AG09309 (cell line): ENCODE measurements around the gene GPX8.

Source experiments
- DNase-seq: peaks from one replicate; pipeline ENCODE4 v3.0.0-alpha.2; 2010; ENCODE audit warnings: low read depth
- H3K4me3 ChIP-seq: 2 replicates; pipeline ENCODE4 v1.5.1; 2011; ENCODE audit warnings: mild to moderate bottlenecking, low read depth, low read length, moderate library complexity; ENCODE audit not compliant: control insufficient read depth
- TF ChIP-seq, protein P1 (sequence below): IDR thresholded peaks from 2 replicates; pipeline ENCODE4 v1.5.1; 2011; ENCODE audit warnings: mild to moderate bottlenecking, low read depth, low read length, inconsistent platforms; ENCODE audit not compliant: insufficient read depth, control insufficient read depth; ENCODE audit errors: missing control alignments

Gene GPX8

DNA sequence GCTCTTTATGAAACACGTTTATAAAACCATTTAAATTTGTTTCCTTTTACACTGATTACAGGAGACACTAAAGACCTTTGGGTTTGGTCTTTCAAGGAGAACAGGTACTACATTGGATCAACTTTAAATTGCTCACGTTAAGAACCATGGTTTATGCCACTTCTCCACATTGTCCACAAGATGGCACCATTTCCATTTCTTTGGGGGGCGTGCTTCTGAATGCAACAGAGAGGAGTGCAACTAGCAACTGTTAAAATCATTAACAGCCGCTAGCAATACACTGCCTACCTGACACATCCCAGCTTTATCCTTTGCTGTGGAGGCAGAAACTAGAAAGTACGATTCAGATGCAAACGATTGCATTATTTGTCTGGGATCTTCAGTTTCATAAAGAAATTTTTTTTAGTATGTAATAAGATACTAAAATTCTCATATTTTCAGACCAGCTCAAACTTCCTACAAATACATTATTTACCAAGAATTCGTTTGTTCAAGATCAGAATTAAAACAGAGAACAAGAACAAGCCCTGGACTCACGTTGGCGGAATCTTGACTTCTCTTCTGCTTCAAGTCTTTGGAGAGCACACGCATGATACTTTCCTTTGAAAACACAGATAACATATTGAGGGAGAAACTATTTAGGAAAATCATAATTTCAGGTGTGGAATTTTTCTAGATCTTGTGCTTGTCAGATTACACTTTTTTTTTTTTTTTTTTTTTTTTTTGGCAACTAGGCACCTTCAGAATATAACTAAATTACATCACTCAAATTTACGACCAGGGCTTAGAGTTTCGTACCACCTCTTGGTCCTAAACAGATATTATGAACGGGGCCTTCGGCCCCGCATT, 12.3 kb downstream of the GPX8 start:
- DNase-seq, result no peak
- peak overlapping the region; percentile 72 for H3K4me3 ChIP-seq
- TF ChIP-seq, protein P1, sequence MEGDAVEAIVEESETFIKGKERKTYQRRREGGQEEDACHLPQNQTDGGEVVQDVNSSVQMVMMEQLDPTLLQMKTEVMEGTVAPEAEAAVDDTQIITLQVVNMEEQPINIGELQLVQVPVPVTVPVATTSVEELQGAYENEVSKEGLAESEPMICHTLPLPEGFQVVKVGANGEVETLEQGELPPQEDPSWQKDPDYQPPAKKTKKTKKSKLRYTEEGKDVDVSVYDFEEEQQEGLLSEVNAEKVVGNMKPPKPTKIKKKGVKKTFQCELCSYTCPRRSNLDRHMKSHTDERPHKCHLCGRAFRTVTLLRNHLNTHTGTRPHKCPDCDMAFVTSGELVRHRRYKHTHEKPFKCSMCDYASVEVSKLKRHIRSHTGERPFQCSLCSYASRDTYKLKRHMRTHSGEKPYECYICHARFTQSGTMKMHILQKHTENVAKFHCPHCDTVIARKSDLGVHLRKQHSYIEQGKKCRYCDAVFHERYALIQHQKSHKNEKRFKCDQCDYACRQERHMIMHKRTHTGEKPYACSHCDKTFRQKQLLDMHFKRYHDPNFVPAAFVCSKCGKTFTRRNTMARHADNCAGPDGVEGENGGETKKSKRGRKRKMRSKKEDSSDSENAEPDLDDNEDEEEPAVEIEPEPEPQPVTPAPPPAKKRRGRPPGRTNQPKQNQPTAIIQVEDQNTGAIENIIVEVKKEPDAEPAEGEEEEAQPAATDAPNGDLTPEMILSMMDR, result peak; percentile 82

DNA sequence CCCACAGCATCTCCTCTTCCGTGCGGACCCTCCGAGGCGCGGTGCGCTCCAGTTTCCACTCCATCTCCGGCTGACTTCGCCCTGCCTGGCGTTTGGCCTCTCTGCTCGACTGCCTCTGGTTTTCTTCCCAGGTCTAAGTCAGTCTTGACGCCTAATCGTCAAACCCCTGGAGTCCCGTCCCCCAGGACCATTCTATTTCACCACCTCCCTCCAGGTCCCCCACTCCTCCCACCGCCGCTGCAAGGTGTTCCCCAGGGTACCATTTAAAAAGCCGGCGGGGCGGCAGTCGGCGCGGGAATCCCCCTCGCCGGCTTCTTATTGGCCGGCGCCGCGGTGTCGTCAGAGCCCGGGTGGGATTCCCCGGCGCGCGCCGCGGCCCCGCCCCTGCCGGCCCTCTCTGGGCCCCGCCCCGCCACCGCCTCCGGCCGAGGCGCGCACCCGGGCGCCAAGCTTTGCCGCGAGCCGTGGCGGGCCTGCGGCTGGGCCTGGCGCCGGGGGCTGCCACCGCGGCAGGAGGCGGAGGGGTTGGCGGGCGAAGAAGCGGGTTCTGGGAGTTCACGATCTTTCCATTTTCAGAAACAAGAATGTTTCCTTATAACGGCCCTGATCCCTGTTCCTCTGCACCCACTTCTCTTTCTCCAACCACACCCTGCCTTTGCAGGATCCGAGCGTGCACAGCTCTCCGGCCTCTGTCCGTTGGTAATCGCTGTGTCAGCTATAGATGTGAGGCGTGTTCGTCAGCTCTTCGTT, 13.1 kb downstream of the GPX8 start, which contains the start of gene CDC20B:
CDC20B (minus strand) TSS at position 241 of the 750 bp plus-strand sequence; CDS start at position 64, 177 bp downstream.
- no peak for DNase-seq
- TF ChIP-seq, protein P1, result no peak
- peak within 1 kb of the TSS; percentile 72 for H3K4me3 ChIP-seq

DNA sequence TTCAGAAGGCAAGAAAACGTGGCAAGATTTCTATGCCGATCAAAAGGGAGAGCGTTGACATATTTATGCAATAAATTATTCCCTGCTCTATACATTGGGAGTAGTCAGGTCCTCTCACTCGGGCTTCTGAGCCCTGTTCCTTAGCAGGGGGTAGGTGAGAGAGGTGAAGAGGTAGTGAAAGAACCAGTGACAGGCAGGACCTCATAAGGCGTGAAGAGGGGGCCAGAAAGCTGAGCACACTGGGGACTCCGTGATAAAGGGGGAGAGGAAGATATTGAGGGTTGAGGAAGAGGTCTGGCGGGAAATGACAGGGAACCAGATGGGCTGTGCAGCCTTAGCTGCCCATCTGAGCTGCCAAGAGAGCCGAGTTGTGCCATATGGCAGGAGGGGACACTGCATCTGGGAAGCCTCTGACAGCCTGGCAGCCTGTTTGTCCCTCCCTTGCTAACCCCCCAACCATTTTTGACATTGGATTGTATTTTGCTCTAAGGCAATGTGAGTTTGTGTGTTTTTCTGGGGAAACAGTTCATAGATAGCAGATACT, 13.8 kb downstream of the GPX8 start:
- TF ChIP-seq, protein P1, result no peak
- peak overlapping the region; percentile 42 for H3K4me3 ChIP-seq
- DNase-seq, result no peak

DNA sequence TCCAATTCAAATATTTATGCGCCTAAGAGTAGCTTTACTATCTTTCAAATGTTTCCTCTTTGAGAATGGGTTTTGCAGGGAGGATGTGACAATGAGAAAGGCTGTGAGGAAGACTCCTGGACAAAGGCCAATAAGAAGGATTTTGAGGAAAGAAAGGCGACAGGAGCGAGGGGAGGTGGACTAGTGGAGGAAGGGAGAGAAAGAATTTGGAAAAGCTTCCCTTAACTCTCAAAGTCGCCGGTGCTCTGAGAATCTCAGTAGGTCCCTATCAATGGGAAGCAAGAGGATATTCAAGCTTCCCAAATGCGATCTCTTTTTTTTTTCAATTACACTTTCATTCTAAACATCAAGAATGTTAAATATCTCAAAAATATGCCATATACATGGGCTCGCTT, 15.8 kb downstream of the GPX8 start:
- TF ChIP-seq, protein P1, result no peak
- no peak for DNase-seq

DNA sequence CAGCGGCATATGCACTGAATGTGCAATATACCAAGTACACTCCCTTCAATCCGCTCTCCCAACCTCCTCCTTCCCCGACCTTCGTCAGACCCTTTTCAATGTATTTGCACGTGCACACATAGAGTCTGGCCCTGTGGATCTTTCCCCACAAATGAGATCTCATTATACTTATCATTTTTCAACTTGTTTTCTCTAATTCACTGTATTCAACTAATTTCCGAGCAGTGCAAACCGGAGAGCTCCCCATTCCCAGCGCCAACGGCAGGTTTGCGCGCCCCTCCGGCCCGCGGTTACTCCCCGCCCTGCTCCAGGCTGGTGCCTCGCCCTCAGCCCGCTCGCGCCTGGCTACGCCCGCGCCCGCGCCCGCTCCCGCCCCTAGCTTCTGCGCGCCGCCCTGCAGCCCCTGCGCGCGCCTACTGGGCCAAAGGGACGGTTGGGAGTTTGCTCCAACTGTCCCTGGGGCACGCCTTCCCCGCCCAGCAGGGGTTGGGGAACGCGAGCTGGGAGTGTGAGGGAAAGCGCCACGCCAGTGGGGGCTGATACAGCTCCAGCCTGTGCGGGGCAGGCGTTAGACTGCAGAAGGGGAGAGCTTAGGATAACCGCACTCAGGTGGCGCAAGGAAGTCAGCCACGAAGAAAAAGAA, 16.3 kb downstream of the GPX8 start:
- H3K4me3 ChIP-seq, result peak overlapping the region; percentile 46
- DNase-seq, result no peak
- TF ChIP-seq, protein P1, result peak; percentile 7

More for the DNA sequence above, 15.8 kb downstream of the GPX8 start:
- no peak overlapping the region; the same call in none of the 2 replicates for H3K4me3 ChIP-seq

DNA sequence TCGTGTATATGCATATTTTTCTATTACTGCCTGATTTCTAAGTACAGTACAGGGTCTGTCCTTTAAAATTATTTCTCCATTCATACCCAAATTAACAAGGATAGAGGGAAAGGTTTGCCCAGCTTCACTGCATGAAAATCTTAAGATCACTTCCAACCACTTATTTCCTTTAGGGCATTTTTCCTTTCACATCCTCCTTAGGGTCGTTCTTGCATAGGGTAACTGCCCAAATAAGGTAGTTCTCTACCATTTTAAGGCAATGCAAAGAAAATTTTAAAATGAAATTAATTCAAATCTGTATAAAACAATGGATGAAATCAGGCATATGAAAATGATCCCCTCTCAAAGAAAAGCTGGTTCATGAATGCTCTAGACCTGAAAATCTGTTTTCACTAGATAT, 17.1 kb downstream of the GPX8 start:
- no peak overlapping the region for H3K4me3 ChIP-seq
- DNase-seq, result no peak

More for the DNA sequence above, 17.1 kb downstream of the GPX8 start:
- TF ChIP-seq, protein P1, result no peak
